ENCODE measurements around the gene NELL1. TPM values are rescaled to one million over a fixed set of nuclear protein-coding genes. Genes with fewer than 3 reads are reported as not detected.

The NELL1 gene
- polyA plus RNA-seq, 2 donors: 0.04 to 0.08 TPM

DNA sequence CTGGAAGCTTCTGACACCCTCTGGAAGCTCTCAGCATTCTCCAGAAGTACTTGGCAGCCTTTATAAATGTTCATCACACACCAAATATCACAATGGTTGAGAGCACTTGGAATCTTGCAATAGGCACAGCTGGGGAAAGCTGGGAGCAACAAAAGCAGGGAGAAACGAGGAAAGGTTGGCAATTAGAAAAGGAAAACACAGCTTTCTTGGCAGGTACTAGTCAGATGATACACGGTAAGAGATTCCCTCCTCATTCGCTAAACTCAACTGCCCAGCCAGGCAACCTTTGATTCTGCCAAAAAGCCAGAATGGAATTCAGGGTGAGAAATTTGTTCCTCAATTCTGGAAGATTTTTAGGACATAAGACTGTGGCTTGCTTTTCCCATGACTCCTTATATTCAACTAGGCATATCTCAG, 946.6 kb downstream of the NELL1 start:
- WGBS, 2 donors: 29 to 46% methylated on average over 3 of the region's 3 CpGs
- no peaks in the 10 kb centered on the region for H3K4me1 ChIP-seq (ENCODE audit: control insufficient read depth in 2 of 2, insufficient read depth in 2 of 2, low read length in 1 of 2)
- H3K27me3 ChIP-seq (ENCODE audit: control insufficient read depth in 1 of 2, insufficient read depth in 2 of 2, low read length in 2 of 2): no peaks in the 10 kb centered on the region
- H3K36me3 ChIP-seq (ENCODE audit: control insufficient read depth in 2 of 2, insufficient read depth in 2 of 2, low read length in 1 of 2): no peaks in the 10 kb centered on the region
- no peak overlapping the region for H3K4me3 ChIP-seq (ENCODE audit: low read depth in 1 of 2, low read length in 2 of 2)
- H3K9me3 ChIP-seq (ENCODE audit: control insufficient read depth in 2 of 2, insufficient read depth in 1 of 2, low read depth in 1 of 2, low read length in 1 of 2): no peaks in the 10 kb centered on the region
- no peak overlapping the region for H3K27ac ChIP-seq (ENCODE audit: low read depth in 2 of 2, low read length in 1 of 2)

DNA sequence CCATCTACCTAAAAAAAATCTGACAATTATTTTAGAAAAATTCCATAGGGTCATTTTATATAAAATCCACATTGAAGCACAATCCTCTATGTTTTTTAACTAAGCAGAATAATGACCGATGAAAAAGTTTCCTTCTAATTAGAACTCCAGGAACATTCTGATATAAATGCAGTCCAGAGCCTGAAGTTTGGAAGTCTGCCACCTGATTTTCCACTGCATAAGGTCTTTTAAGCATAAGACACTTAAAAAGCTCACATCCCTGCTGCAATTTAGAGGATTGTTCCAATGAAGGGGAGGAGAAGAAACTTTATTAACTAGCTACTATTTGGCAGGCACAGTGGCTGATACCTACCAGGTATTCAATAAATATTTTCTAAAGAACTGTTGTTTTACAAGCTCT, 953.2 kb downstream of the NELL1 start:
- Histone ChIP-seq H3K9me3 (ENCODE audit: control insufficient read depth in 2 of 2, insufficient read depth in 1 of 2, low read depth in 1 of 2, low read length in 1 of 2) (peaks cover 0 to 2% of the 10 kb centered on the region in 2 donors), H3K4me1 (ENCODE audit: control insufficient read depth in 2 of 2, insufficient read depth in 2 of 2, low read length in 1 of 2) (no peaks in the 10 kb centered on the region), H3K27ac (ENCODE audit: low read depth in 2 of 2, low read length in 1 of 2) (no peak overlapping the region), H3K27me3 (ENCODE audit: control insufficient read depth in 1 of 2, insufficient read depth in 2 of 2, low read length in 2 of 2) (no peaks in the 10 kb centered on the region), H3K4me3 (ENCODE audit: low read depth in 1 of 2, low read length in 2 of 2) (no peak overlapping the region), H3K36me3 (ENCODE audit: control insufficient read depth in 2 of 2, insufficient read depth in 2 of 2, low read length in 1 of 2) (no peaks in the 10 kb centered on the region)
- 86 to 93% methylated on average over 1 of the region's 1 CpG for WGBS, 2 donors

- no peaks in the 10 kb centered on the region for H3K36me3 ChIP-seq (ENCODE audit: control insufficient read depth in 2 of 2, insufficient read depth in 2 of 2, low read length in 1 of 2)
- H3K9me3 ChIP-seq (ENCODE audit: control insufficient read depth in 2 of 2, insufficient read depth in 1 of 2, low read depth in 1 of 2, low read length in 1 of 2): peaks cover 0 to 2% of the 10 kb centered on the region in 2 donors
- WGBS, 2 donors: 72 to 77% methylated on average over 3 of the region's 3 CpGs
- H3K27me3 ChIP-seq (ENCODE audit: control insufficient read depth in 1 of 2, insufficient read depth in 2 of 2, low read length in 2 of 2): no peaks in the 10 kb centered on the region
- H3K4me1 ChIP-seq (ENCODE audit: control insufficient read depth in 2 of 2, insufficient read depth in 2 of 2, low read length in 1 of 2): no peaks in the 10 kb centered on the region
- no peak overlapping the region for H3K4me3 ChIP-seq (ENCODE audit: low read depth in 1 of 2, low read length in 2 of 2)
- no peak overlapping the region for H3K27ac ChIP-seq (ENCODE audit: low read depth in 2 of 2, low read length in 1 of 2)
Measured at GRCh38 chr11:21622995-21623394, 953.6 kb downstream of the NELL1 start.

Other genes with a start within 250 kb of the NELL1 start
- not detected for gene SLC6A5, start 70.0 kb upstream of the NELL1 start, polyA plus RNA-seq

Measured in esophagus (tissue), 2 donors.